Measurements from ENCODE around the gene PRKCQ.
"Not testable (repeated sequence)": the region's sequence is repeated elsewhere in the genome, so short reads cannot be mapped to it uniquely, and the experiment has no call there.

The PRKCQ gene

DNA sequence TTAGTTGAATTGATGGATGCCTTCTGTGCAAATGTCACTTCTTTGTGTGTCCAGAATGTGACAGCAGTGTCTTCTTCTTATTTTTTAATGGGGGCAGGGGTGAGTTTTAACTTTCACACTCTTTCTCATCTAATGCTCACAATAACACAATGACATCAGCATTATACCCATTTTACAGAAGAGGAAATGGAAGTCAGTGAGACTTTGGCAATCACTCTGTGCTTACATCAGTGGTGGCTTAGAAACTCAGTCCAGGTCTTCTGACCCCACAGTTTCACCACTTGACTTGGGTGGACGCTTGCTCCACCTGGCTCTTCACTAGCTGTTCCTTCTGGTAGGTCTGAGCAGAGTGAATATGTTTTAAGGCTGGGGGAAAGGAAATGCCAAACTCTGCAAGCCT lies 124.0 kb downstream of the PRKCQ start:
- Histone ChIP-seq H3K27ac (no peak overlapping the region), H3K9me3 (ENCODE audit: severe bottlenecking) (no peaks in the 10 kb centered on the region), H3K4me3 (ENCODE audit: low read depth, low read length) (no peak overlapping the region), H3K27me3 (ENCODE audit: insufficient read depth, low read depth, severe bottlenecking) (no peaks in the 10 kb centered on the region), H3K36me3 (no peaks in the 10 kb centered on the region)
- no peak for DNase-seq
- TF ChIP-seq, protein P1, sequence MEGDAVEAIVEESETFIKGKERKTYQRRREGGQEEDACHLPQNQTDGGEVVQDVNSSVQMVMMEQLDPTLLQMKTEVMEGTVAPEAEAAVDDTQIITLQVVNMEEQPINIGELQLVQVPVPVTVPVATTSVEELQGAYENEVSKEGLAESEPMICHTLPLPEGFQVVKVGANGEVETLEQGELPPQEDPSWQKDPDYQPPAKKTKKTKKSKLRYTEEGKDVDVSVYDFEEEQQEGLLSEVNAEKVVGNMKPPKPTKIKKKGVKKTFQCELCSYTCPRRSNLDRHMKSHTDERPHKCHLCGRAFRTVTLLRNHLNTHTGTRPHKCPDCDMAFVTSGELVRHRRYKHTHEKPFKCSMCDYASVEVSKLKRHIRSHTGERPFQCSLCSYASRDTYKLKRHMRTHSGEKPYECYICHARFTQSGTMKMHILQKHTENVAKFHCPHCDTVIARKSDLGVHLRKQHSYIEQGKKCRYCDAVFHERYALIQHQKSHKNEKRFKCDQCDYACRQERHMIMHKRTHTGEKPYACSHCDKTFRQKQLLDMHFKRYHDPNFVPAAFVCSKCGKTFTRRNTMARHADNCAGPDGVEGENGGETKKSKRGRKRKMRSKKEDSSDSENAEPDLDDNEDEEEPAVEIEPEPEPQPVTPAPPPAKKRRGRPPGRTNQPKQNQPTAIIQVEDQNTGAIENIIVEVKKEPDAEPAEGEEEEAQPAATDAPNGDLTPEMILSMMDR (IDR thresholded peaks at IDR 0.05; ENCODE audit: low read depth, low read length): no peak

GRCh38 chr10:6455592-6455991 lies 124.5 kb downstream of the PRKCQ start:
- no peaks in the 10 kb centered on the region for H3K9me3 ChIP-seq (ENCODE audit: severe bottlenecking)
- DNase-seq: no peak
- TF ChIP-seq, protein P1 (IDR thresholded peaks at IDR 0.05; ENCODE audit: low read depth, low read length): no peak
- no peaks in the 10 kb centered on the region for H3K36me3 ChIP-seq
- H3K27ac ChIP-seq: no peak overlapping the region
- no peaks in the 10 kb centered on the region for H3K27me3 ChIP-seq (ENCODE audit: insufficient read depth, low read depth, severe bottlenecking)
- H3K4me3 ChIP-seq (ENCODE audit: low read depth, low read length): no peak overlapping the region

DNA sequence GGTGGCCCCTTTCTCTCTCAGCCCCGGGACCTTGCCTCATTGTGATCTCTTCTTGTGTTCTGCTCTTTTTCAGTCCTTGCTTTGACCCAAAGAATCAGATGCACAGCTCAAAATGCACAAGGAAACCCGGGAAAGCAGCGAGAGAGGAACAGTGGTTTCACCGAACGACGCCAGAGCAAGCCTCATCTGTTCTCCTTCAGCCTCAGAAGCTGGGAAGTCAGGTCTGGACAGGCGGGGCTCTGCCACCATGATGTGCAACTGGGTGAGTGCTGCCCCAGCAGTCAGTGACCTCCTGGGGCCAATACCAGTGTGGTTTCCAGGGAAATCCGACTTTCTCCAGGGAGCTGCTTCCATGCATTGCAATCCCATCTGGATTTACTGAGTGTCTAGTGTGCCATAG lies 133.4 kb downstream of the PRKCQ start:
- H3K27me3 ChIP-seq (ENCODE audit: insufficient read depth, low read depth, severe bottlenecking): peaks cover 11% of the 10 kb centered on the region
- no peaks in the 10 kb centered on the region for H3K9me3 ChIP-seq (ENCODE audit: severe bottlenecking)
- TF ChIP-seq, protein P1 (IDR thresholded peaks at IDR 0.05; ENCODE audit: low read depth, low read length): no peak
- no peaks in the 10 kb centered on the region for H3K36me3 ChIP-seq
- H3K4me3 ChIP-seq (ENCODE audit: low read depth, low read length): no peak overlapping the region
- no peak for DNase-seq
- H3K27ac ChIP-seq: no peak overlapping the region

DNA sequence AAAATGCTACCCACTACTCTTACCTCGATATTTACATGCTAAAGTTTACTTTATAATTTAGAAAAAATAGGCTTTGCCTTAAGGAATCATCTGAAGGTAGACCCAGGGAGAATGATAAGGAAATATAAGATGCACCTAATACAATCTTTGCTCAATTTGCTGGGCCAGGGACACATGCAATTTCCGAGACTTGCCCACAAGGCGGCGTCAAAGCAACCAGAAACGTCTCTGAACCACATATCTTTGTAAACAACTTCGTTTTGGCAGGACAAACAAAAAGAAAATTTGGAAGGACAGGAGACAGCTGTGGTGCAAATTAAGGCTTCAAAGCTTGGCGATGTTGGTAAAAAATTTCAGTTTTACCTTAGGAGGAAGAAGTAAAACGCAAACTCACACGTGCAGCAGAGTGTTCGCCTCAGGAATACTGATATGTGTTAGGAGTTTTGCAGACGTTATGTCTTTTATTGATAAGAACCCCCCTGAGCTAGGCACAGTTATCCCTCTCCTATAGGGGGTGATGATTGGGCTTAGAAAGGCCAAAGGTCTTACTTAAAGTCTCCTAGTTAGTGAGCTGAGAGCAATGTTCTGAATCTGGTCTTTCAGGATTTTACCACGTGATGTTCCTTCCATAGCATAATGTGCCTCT lies 134.3 kb downstream of the PRKCQ start:
- H3K4me3 ChIP-seq (ENCODE audit: low read depth, low read length): no peak overlapping the region
- no peaks in the 10 kb centered on the region for H3K36me3 ChIP-seq
- no peaks in the 10 kb centered on the region for H3K9me3 ChIP-seq (ENCODE audit: severe bottlenecking)
- peak; percentile 8 for DNase-seq
- no peak overlapping the region for H3K27ac ChIP-seq
- H3K27me3 ChIP-seq (ENCODE audit: insufficient read depth, low read depth, severe bottlenecking): peaks cover 11% of the 10 kb centered on the region
- TF ChIP-seq, protein P1 (IDR thresholded peaks at IDR 0.05; ENCODE audit: low read depth, low read length): peak; percentile 21; the same call in 1 of the 2 replicates

GRCh38 chr10:6439875-6440274 lies 140.2 kb downstream of the PRKCQ start:
- H3K4me3 ChIP-seq (ENCODE audit: low read depth, low read length); H3K27me3 ChIP-seq (ENCODE audit: insufficient read depth, low read depth, severe bottlenecking); H3K9me3 ChIP-seq (ENCODE audit: severe bottlenecking); H3K27ac ChIP-seq; H3K36me3 ChIP-seq; DNase-seq: not testable (repeated sequence)

- peaks cover 15% of the 10 kb centered on the region for H3K27me3 ChIP-seq (ENCODE audit: insufficient read depth, low read depth, severe bottlenecking)
- H3K36me3 ChIP-seq: no peaks in the 10 kb centered on the region
- H3K9me3 ChIP-seq (ENCODE audit: severe bottlenecking): no peaks in the 10 kb centered on the region
- no peak overlapping the region for H3K27ac ChIP-seq
- H3K4me3 ChIP-seq (ENCODE audit: low read depth, low read length): no peak overlapping the region
- DNase-seq: no peak
- TF ChIP-seq, protein P1 (IDR thresholded peaks at IDR 0.05; ENCODE audit: low read depth, low read length): no peak
Observed at GRCh38 chr10:6431861-6432260, 148.2 kb downstream of the PRKCQ start.

Measured in WERI-Rb-1 (cell line).